Gastroesophageal sphincter (tissue), 3 donors: Measurements from ENCODE around the gene PSME4.

ENCODE experiments used
- CTCF ChIP-seq, 4 experiments: fragments of 200-600 bp in 2 of 4; fragments of 450-650 bp in 2 of 4; sonication (generic) in 1 of 4; IDR thresholded peaks; one replicate each; pipeline ENCODE4 v1.5.1; 2017 to 2019; ENCODE audit warnings: antibody characterized with exemption in 4 of 4, mild to moderate bottlenecking in 2 of 4, moderate library complexity in 2 of 4
- EP300 ChIP-seq: sonication (generic); formaldehyde crosslinking; IDR thresholded peaks from one replicate; pipeline ENCODE4 v1.6.1; 2017; ENCODE audit warnings: antibody characterized with exemption, mild to moderate bottlenecking
- POLR2A ChIP-seq, 2 donors: fragments of 450-650 bp; IDR thresholded peaks; one replicate each; pipeline ENCODE4 v1.6.1; 2017; ENCODE audit warnings: antibody characterized with exemption in 2 of 2, mild to moderate bottlenecking in 2 of 2, moderate library complexity in 1 of 2
- POLR2AphosphoS5 ChIP-seq: sonication (generic); formaldehyde crosslinking; IDR thresholded peaks from one replicate; pipeline ENCODE4 v1.6.1; 2017; ENCODE audit warnings: antibody characterized with exemption

GRCh38 chr2:53933329-53933728 lies 37.5 kb downstream of the PSME4 start:
- TF ChIP-seq EP300 = no peak
- TF ChIP-seq CTCF (IDR thresholded peaks at IDR 0.05) = no peak
- no peak for TF ChIP-seq POLR2A (IDR thresholded peaks at IDR 0.05)
- TF ChIP-seq POLR2AphosphoS5 = no peak
